ENCODE data around the gene MYO1B.

MYO1B gene

GRCh38 chr2:191226196-191226595 lies 19.0 kb upstream of the MYO1B start:
- DNase-seq (ENCODE audit: low read depth in 3 of 3) = no peak

- no peak for DNase-seq (ENCODE audit: low read depth in 3 of 3)
Observed at GRCh38 chr2:191228333-191228732, 16.9 kb upstream of the MYO1B start.

GRCh38 chr2:191228861-191229260 lies 16.3 kb upstream of the MYO1B start:
- DNase-seq (ENCODE audit: low read depth in 3 of 3) = no peak

GRCh38 chr2:191230174-191230573 lies 15.0 kb upstream of the MYO1B start:
- DNase-seq (ENCODE audit: low read depth in 3 of 3) = no peak

GRCh38 chr2:191231995-191232394 lies 13.2 kb upstream of the MYO1B start:
- no peak for DNase-seq (ENCODE audit: low read depth in 3 of 3)

GRCh38 chr2:191233533-191233932 lies 11.7 kb upstream of the MYO1B start:
- DNase-seq (ENCODE audit: low read depth in 3 of 3) = no peak

GRCh38 chr2:191234376-191234775 lies 10.8 kb upstream of the MYO1B start:
- no peak for DNase-seq (ENCODE audit: low read depth in 3 of 3)

GRCh38 chr2:191240871-191241270 lies 4.3 kb upstream of the MYO1B start:
- DNase-seq (ENCODE audit: low read depth in 3 of 3) = no peak

- DNase-seq (ENCODE audit: low read depth in 3 of 3) = no peak
Observed at GRCh38 chr2:191241418-191241817, 3.8 kb upstream of the MYO1B start.

- DNase-seq (ENCODE audit: low read depth in 3 of 3) = no peak
Observed at GRCh38 chr2:191243154-191243553, 2.0 kb upstream of the MYO1B start.

- no peak for DNase-seq (ENCODE audit: low read depth in 3 of 3)
Observed at GRCh38 chr2:191244350-191244749, 854 bp upstream of the MYO1B start.

- peak in 1 of 3 experiments; percentile 39 for DNase-seq (ENCODE audit: low read depth in 3 of 3)
Observed at GRCh38 chr2:191245869-191246531, 796 bp downstream of the MYO1B start.

GRCh38 chr2:191246820-191247380 lies 1.7 kb downstream of the MYO1B start:
- DNase-seq (ENCODE audit: low read depth in 3 of 3) = no peak

GRCh38 chr2:191247381-191248057 lies 2.3 kb downstream of the MYO1B start:
- no peak for DNase-seq (ENCODE audit: low read depth in 3 of 3)

GRCh38 chr2:191249156-191249813 lies 4.1 kb downstream of the MYO1B start:
- DNase-seq (ENCODE audit: low read depth in 3 of 3) = no peak

- DNase-seq (ENCODE audit: low read depth in 3 of 3) = no peak
Observed at GRCh38 chr2:191250400-191250799, 5.2 kb downstream of the MYO1B start.

- no peak for DNase-seq (ENCODE audit: low read depth in 3 of 3)
Observed at GRCh38 chr2:191250986-191251385, 5.8 kb downstream of the MYO1B start.

GRCh38 chr2:191252699-191253098 lies 7.5 kb downstream of the MYO1B start:
- DNase-seq (ENCODE audit: low read depth in 3 of 3) = no peak

- DNase-seq (ENCODE audit: low read depth in 3 of 3) = no peak
Observed at GRCh38 chr2:191253476-191253875, 8.3 kb downstream of the MYO1B start.

GRCh38 chr2:191255271-191255670 lies 10.1 kb downstream of the MYO1B start:
- no peak for DNase-seq (ENCODE audit: low read depth in 3 of 3)

- no peak for DNase-seq (ENCODE audit: low read depth in 3 of 3)
Observed at GRCh38 chr2:191255756-191256312, 10.6 kb downstream of the MYO1B start.

- DNase-seq (ENCODE audit: low read depth in 3 of 3) = no peak
Observed at GRCh38 chr2:191257934-191258333, 12.7 kb downstream of the MYO1B start.

Data from stimulated activated CD4-positive, alpha-beta T cell treated with anti-CD3 and anti-CD28 coated beads, TNF-alpha, amount 100 ng/mL, for 24 hours (primary cell).